ENCODE data around the gene CXCR1. TPM values are rescaled to one million over a fixed set of nuclear protein-coding genes. Genes with fewer than 3 reads are reported as not detected.
A peak's percentile ranks its signal among the peaks of the same experiment; 100 is the strongest.
"Not testable (repeated sequence)": the region's sequence is repeated elsewhere in the genome, so short reads cannot be mapped to it uniquely, and the experiment has no call there.

The CXCR1 gene
- polyA plus RNA-seq, 1 donor from 2014 or later, result 0.35 TPM

DNA sequence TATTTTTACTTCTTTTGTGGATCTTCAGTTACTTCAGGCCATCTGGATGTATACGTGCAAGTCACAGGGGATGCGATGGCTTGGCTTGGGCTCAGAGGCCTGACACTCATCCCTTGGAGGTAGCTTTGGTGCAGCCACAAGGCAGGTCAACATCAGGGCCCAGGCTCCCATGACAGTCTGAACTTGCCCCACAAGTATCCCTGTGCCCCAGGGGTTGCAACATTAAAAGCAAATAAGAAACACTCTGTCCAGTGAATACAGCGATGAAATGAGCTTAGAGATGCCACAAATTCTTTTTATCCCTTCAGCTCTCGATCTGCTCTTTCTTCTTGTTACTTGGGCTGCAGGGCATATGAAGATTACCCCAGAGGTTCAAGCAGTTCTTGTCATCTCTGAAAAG is 13.0 kb upstream of the CXCR1 start:
- Mint-ChIP-seq H3K4me1 (no peaks in the 10 kb centered on the region), H3K27ac (no peak overlapping the region), H3K36me3 (peaks cover 1% of the 10 kb centered on the region), H3K4me3 (no peak overlapping the region), H3K9me3 (peaks cover 0 to 4% (median 0%) of the 10 kb centered on the region in 3 donors), H3K27me3 (peaks cover 5% of the 10 kb centered on the region)

DNA sequence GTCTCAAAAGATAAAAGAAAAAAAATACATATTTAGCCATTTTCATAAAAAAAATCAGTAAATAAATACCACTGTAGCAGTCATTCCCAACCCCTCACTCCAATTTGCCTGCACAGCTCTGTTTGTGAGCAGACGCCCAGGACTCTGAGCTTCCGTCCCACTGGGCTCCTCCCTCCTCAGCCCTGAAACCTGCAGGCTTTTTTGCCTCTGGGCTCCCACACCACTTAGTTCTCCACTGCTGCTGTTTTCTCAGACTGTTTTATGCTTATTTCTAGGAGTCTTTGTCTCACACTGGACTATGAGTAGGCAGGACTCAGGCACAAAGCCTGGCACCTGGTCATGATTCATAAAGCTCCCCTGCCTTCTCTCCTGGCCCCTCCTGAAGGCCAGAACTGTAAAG is 6.1 kb upstream of the CXCR1 start:
- no peak overlapping the region for H3K27ac Mint-ChIP-seq
- peaks cover 5 to 7% (median 6%) of the 10 kb centered on the region in 3 donors for H3K4me1 Mint-ChIP-seq
- no peaks in the 10 kb centered on the region for H3K36me3 Mint-ChIP-seq
- no peaks in the 10 kb centered on the region for H3K9me3 Mint-ChIP-seq
- no peak overlapping the region for H3K4me3 Mint-ChIP-seq
- peaks cover 17% of the 10 kb centered on the region for H3K27me3 Mint-ChIP-seq

DNA sequence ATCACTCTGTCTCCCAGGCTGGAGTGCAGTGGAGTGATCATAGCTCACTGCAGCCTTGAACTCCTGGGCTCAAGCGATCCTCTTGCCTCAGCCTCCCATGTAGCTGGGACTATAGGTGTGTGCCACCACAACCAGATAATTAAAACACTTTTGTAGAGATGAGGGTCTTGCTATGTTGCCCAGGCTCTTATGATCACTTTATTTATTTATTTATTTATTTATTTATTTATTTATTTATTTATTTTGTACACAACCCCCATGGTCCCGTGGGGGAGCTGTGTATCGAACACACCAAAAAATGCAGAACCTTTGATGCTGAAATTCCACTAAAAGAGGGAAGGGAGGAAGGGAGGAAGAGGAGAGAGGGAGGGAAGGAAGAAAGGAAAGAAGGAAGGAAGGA is 5.0 kb upstream of the CXCR1 start:
- H3K9me3 Mint-ChIP-seq, H3K27ac Mint-ChIP-seq, H3K36me3 Mint-ChIP-seq, H3K4me3 Mint-ChIP-seq: not testable (repeated sequence)
- peaks cover 10 to 16% (median 12%) of the 10 kb centered on the region in 3 donors for H3K4me1 Mint-ChIP-seq
- H3K27me3 Mint-ChIP-seq, result peaks cover 19% of the 10 kb centered on the region

DNA sequence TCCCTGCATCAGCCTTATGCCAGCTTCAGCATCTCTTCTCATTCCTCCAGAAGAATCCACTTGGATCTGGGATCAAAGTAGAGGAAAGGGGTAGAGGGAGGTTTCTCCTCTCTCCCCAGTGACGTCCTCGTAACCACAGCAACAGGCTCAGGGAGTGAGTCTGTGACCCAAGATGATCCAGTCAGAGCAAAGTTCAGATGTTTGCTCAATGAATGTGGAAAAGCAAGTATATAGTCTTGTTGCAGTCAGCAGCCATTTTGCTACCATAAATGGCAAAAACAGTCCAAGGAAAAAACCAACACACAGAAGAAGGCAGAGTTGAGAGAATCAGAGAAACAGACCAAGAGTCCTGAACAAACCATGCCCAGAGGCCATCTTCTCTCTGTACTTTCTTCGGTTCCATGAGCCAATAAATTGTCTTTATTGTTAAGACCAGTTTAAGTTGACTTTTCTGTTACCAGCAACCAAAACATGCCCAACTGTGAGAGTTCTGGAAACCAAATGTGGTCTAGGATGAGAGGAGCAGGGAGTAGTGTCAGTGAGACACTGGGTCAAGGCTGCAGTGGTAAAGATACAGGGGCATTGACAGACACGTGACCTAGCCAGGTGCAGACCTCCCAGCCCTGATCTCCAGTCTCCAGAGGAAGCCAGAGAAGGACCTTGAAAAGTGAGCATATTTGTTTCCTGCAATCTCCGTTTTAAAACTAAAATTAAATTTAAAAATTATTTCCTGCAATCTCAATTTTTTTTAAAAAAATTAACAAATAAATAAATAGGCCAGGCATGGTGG is 3.2 kb upstream of the CXCR1 start:
- H3K27ac Mint-ChIP-seq, result peak overlapping the region in 1 of 3 donors; percentile 6
- H3K4me3 Mint-ChIP-seq, result no peak overlapping the region

DNA sequence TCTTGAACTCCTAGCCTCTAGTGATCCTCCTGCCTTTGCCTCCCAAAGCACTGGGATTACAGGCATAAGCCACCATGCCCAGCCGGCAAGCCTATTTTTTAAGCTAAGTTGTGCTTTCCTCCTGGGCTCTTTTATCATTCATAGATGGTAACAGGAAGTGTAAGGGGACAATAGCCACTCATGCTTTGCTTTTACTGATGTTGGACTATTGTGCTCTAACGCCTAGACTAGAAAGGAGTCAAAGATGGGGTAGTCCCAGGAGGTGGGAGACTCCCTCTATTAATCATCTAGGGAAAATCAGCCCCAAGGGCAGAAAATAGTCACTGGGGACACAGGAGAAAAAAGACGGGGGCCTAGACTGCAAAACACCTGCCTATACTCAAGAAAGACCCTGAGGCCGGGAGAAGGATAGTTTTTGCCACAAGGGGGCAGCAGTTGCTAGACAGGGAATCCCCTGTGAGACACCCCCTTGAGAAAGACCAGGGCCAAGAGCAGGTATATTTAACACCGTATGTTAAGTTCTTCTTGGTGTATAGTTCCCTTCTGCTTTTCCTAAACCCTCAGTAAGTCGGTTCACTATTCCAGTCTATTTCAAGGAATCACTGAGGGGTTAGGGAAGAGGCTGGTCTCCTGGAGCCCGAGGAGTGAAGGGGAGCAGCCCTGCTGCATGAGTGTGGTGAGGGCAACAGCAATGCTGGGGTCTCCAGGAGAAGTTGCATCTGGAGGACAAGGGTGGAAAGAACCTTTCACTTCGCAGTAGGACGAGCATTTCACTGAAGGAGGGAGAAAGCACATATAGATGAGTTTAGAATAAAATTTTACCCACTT is 2.1 kb upstream of the CXCR1 start:
- Mint-ChIP-seq H3K4me3 (no peak overlapping the region), H3K9me3 (no peaks in the 10 kb centered on the region), H3K36me3 (no peaks in the 10 kb centered on the region), H3K4me1 (peaks cover 15 to 20% (median 20%) of the 10 kb centered on the region in 3 donors), H3K27ac (no peak overlapping the region), H3K27me3 (peaks cover 19% of the 10 kb centered on the region)

More for the DNA sequence above, 3.2 kb upstream of the CXCR1 start:
- Mint-ChIP-seq H3K4me1 (peaks cover 15 to 20% (median 20%) of the 10 kb centered on the region in 3 donors), H3K9me3 (no peaks in the 10 kb centered on the region), H3K27me3 (peaks cover 19% of the 10 kb centered on the region), H3K36me3 (no peaks in the 10 kb centered on the region)

DNA sequence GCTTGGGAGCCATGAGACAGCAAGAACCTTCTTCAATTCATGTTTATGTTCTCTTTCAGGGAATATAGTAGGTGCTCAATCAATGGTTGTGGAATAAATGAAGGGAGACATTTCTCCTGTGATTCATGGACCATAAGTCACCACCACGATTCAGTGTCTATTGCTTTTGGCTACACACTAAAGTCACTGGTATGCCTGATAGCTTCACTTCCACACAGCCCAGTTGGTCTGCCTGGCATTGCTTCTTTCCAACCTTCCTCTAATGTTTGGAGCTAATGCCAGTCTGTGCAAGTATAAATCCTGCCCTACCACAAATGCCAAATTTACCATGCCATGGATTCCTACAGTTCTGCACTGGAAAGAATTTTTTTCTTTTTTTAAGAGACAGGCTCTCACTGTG is 1.3 kb upstream of the CXCR1 start:
- peak overlapping the region in 1 of 3 donors; percentile 4 for H3K27ac Mint-ChIP-seq
- H3K4me3 Mint-ChIP-seq, result no peak overlapping the region
- H3K9me3 Mint-ChIP-seq, result no peaks in the 10 kb centered on the region
- peaks cover 20% of the 10 kb centered on the region for H3K27me3 Mint-ChIP-seq
- no peaks in the 10 kb centered on the region for H3K36me3 Mint-ChIP-seq
- H3K4me1 Mint-ChIP-seq, result peaks cover 15 to 20% (median 20%) of the 10 kb centered on the region in 3 donors

DNA sequence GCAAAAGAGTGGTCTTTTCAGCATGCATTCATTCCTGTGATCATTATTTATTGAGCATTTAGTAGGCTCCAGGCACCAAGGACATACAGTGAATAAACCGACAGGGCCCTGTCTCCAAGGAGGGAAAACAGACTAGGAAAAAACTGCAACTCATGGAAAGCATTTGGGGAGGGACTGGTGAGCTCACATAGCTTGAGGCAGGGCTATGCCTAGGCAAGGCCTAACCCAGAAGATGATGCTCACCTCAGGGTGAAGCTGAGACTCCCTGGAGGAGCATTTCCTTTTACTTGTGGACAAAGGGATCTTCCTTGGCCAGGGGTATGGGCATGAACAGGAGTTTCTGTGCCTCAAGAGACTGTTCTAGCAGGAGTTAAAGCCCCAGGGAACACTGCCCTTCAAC is 3.9 kb downstream of the CXCR1 start:
- no peak overlapping the region for H3K4me3 Mint-ChIP-seq
- H3K9me3 Mint-ChIP-seq, result no peaks in the 10 kb centered on the region
- no peak overlapping the region for H3K27ac Mint-ChIP-seq
- H3K27me3 Mint-ChIP-seq, result peaks cover 23% of the 10 kb centered on the region
- H3K4me1 Mint-ChIP-seq, result peaks cover 13 to 14% (median 13%) of the 10 kb centered on the region in 3 donors
- no peaks in the 10 kb centered on the region for H3K36me3 Mint-ChIP-seq

DNA sequence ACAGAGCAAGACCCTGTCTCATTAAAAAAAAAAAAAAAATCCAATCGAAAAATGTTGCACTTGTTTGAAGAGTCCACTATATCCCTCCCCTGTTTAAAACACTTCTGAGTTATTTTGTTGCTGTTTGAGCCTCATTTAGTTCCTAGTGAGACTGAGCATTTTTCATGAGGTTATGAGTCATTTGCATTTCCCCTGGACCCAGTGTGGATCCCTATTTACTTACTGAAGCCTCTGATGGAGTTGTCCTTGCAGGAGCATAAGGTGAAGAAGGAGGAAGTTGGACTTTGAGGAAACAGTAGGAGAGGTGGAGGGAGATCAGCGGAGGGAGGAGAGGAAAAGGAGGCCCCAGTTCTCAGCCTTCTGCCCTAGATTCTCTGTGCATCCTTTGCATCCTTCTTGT is 5.1 kb downstream of the CXCR1 start:
- Mint-ChIP-seq H3K36me3 (no peaks in the 10 kb centered on the region), H3K27ac (no peak overlapping the region), H3K27me3 (peaks cover 25% of the 10 kb centered on the region), H3K4me3 (no peak overlapping the region), H3K4me1 (peaks cover 3 to 9% (median 6%) of the 10 kb centered on the region in 3 donors), H3K9me3 (no peaks in the 10 kb centered on the region)

DNA sequence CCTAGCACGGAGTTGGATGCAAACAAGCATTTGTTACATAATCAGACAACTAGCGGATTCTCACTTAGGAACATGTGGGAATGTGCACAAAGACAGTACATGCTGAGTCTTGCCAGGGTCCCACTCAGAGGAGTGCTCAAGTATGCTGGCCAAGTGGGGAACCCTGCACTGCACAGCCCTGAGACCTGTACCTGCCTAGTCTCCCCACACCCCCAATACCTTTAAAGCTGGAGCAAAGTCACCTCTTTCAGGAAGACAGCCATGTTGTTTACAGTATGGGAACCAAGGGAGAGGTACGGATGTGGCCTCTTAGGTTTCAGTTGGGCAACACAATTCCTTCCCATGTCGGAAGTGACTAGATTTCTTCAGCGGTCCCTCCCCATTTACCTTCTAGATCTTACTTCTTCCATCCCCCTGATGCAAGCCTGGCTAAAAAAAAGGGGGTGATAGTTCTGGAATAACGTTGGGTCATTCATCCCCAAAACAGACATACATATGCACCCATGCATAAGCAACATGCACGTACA is 10.7 kb downstream of the CXCR1 start:
- H3K27me3 Mint-ChIP-seq, result peaks cover 29% of the 10 kb centered on the region
- H3K4me1 Mint-ChIP-seq, result peaks cover 0 to 2% (median 0%) of the 10 kb centered on the region in 3 donors
- no peak overlapping the region for H3K27ac Mint-ChIP-seq
- H3K36me3 Mint-ChIP-seq, result no peaks in the 10 kb centered on the region
- H3K9me3 Mint-ChIP-seq, result no peaks in the 10 kb centered on the region
- H3K4me3 Mint-ChIP-seq, result no peak overlapping the region

DNA sequence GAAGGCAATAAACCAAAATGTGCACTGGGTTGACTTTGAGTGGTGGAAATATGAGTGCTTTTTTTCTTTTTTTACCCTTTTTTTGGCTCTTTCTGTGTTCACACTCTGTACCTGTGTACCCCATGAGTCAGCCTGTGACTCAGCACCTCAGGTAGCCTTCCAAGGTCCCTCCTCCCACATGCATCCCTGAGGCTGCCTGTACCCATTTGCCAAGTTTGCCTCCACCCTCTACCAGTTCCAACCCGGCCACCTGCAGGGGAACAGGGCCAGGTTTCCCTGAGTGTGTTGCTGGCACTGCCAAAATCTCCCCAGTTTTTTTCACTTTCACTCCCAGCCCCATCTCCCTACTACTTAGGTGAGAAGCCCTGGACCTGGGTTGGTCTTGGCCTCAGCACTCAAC is 14.0 kb downstream of the CXCR1 start:
- no peaks in the 10 kb centered on the region for H3K36me3 Mint-ChIP-seq
- peaks cover 17% of the 10 kb centered on the region for H3K27me3 Mint-ChIP-seq
- no peak overlapping the region for H3K27ac Mint-ChIP-seq
- peaks cover 5 to 11% (median 5%) of the 10 kb centered on the region in 3 donors for H3K4me1 Mint-ChIP-seq
- no peak overlapping the region for H3K4me3 Mint-ChIP-seq
- H3K9me3 Mint-ChIP-seq, result no peaks in the 10 kb centered on the region

DNA sequence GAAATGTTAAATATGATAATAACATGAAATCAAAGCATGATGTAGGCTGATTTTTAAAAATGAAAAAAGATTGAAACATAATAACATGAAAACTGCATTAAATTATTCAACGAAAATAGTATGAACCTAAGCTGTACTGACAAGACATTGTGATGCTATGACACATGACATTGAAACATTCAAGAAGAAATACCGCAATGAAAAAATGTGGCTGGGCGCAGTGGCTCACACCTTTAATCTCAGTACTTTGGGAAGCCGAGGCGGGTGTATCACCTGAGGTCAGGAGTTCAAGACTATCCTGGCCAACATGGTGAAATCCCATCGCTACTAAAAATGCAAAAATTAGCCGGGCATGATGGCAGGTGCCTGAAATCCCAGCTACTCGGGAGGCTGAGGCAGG is 14.6 kb downstream of the CXCR1 start:
- no peaks in the 10 kb centered on the region for H3K9me3 Mint-ChIP-seq
- peaks cover 5 to 11% (median 5%) of the 10 kb centered on the region in 3 donors for H3K4me1 Mint-ChIP-seq
- H3K4me3 Mint-ChIP-seq, result no peak overlapping the region
- no peak overlapping the region for H3K27ac Mint-ChIP-seq
- peaks cover 12% of the 10 kb centered on the region for H3K27me3 Mint-ChIP-seq
- no peaks in the 10 kb centered on the region for H3K36me3 Mint-ChIP-seq

DNA sequence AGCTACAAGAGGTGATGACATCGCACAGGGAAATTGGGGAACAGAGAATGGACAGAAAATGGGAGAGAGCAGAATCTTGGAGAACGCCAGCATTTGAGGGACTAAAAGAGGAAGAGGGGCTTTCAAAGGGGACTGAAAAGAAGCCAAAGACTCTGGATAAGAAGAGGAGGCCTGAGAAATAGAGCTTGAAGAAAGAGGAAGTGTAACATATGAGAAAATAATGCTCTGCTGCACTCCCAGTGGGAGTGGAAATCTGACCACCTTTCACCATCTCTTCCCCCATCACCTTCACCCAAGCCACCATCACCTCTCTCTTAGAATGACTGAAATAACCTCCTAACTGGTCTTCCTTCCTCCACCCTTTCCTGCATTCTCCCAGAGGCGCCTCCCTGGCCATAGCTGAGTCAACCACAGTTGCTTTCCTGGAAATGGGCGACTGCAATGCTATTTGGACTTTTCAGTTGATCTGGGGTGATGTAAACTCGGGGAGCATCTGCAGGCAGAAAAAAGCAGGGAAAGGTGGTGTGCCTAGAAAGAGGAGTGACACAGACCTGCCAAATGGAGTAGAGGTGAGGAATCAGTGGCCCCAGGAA is 16.8 kb downstream of the CXCR1 start:
- H3K27ac Mint-ChIP-seq, result peak overlapping the region in 1 of 3 donors; percentile 29

DNA sequence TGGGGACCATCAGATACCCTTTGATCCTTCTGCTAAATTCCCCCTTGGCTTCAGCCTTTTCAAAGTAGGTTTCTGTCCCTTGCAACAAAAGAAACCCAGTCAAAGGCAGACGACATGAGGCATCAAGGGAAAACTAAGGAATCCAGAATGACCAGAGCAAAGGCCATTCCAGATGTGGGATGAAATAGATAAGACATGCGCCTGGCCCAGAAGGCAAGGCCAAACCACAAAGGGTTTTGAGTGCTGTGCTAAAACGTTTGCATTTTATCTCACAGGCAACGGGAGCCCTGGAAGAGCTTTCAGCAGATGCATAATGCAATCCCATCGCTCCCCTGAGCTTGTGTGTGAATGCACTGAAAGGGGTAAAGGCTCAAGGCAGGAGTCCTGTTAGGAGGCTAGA is 17.7 kb downstream of the CXCR1 start:
- Mint-ChIP-seq H3K4me3 (no peak overlapping the region), H3K27me3 (peaks cover 8% of the 10 kb centered on the region), H3K27ac (peak overlapping the region in 2 of 3 donors; percentile 39 to 45), H3K4me1 (peaks cover 5 to 11% (median 5%) of the 10 kb centered on the region in 3 donors), H3K36me3 (no peaks in the 10 kb centered on the region), H3K9me3 (no peaks in the 10 kb centered on the region)

More for the DNA sequence above, 16.8 kb downstream of the CXCR1 start:
- H3K4me3 Mint-ChIP-seq, result no peak overlapping the region
- no peaks in the 10 kb centered on the region for H3K36me3 Mint-ChIP-seq
- peaks cover 7% of the 10 kb centered on the region for H3K27me3 Mint-ChIP-seq
- H3K4me1 Mint-ChIP-seq, result peaks cover 5 to 11% (median 5%) of the 10 kb centered on the region in 3 donors
- H3K9me3 Mint-ChIP-seq, result no peaks in the 10 kb centered on the region

DNA sequence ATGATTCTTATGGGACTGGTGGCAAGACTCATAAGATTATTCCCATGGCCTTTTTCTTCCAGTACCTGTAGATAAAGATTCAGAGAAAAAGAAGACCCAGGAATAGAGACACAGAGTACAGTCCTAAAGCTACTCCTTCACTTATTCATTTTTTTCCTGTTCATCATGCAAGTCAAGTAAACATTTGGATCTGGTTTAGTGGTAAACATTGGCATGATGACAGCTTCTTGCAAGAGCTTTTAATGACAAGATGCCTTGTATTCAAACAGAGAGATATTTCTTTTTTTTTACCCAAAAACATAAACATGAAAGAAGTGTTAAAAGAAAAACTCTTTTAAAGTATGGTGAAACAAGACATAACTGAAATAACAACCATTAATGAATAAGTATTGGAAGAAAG is 20.7 kb downstream of the CXCR1 start:
- H3K27ac Mint-ChIP-seq, result no peak overlapping the region
- no peak overlapping the region for H3K4me3 Mint-ChIP-seq
- H3K9me3 Mint-ChIP-seq, result peaks cover 0 to 2% (median 0%) of the 10 kb centered on the region in 3 donors
- H3K27me3 Mint-ChIP-seq, result peaks cover 8% of the 10 kb centered on the region
- peaks cover 5 to 11% (median 5%) of the 10 kb centered on the region in 3 donors for H3K4me1 Mint-ChIP-seq
- no peaks in the 10 kb centered on the region for H3K36me3 Mint-ChIP-seq

DNA sequence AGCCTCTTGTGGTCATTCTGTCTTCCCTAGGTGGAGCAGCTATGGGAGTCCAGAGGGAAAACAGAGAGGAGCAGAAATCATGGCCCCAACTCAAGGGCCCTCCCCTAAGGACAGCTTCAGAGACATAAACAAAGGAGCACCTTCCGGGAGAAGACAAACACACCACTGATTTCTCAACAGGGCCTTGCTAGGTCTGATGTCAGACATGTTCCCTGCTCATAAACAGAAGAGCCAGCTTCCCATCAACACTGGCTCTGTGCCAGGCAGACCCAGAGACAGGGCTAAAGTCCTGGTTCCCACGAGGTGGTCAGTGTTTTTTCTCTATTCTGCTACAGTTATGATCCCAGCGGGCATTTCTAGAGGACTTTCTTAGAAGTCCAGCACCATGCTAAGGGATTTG is 21.6 kb downstream of the CXCR1 start:
- Mint-ChIP-seq H3K4me1 (peaks cover 5 to 10% (median 5%) of the 10 kb centered on the region in 3 donors), H3K4me3 (no peak overlapping the region), H3K27ac (no peak overlapping the region), H3K36me3 (no peaks in the 10 kb centered on the region), H3K9me3 (peaks cover 0 to 2% (median 0%) of the 10 kb centered on the region in 3 donors), H3K27me3 (peaks cover 12% of the 10 kb centered on the region)
